OCI-LY7 (cell line): ENCODE data around the gene RBM6. TPM values are rescaled to one million over a fixed set of nuclear protein-coding genes. Genes with fewer than 3 reads are reported as not detected.

Experiments
- BruUV-seq: library from RNA; stranded (reverse); fragments of 400-500 nt; replicated peaks from 2 replicates; lab custom pipeline; 2021; lab: Mats Ljungman, UMichigan
- CTCF ChIA-PET: fragments of 300-600 bp; sonication (Branson Sonifier 250); formaldehyde crosslinking; loops from one replicate; lab custom pipeline; 2022; ENCODE audit warnings: antibody characterized with exemption; ENCODE audit not compliant: unreplicated experiment; lab: Charles Lee
- POLR2A ChIA-PET: fragments of 300-600 bp; sonication (Branson Sonifier 250); formaldehyde crosslinking; loops from one replicate; lab custom pipeline; 2022; ENCODE audit warnings: antibody characterized with exemption; lab: Charles Lee
- DNase-seq: peaks from one replicate; pipeline ENCODE4 v3.0.0-alpha.2; 2015; ENCODE audit warnings: low spot score
- H2AFZ ChIP-seq: fragments of 200-600 bp; sonication (generic), shearing (Covaris generic); 2 replicates; pipeline ENCODE4 v1.6.1; 2014; ENCODE audit warnings: mild to moderate bottlenecking, antibody characterized with exemption, low read length, moderate library complexity
- H3K27ac ChIP-seq: fragments of 200-600 bp; sonication (generic); 2 replicates; pipeline ENCODE4 v1.5.1; 2014; ENCODE audit warnings: mixed run types, low read depth, mild to moderate bottlenecking, moderate library complexity, low read length, inconsistent platforms; ENCODE audit not compliant: poor library complexity, severe bottlenecking
- H3K36me3 ChIP-seq: fragments of 200-600 bp; sonication (generic); 2 replicates; pipeline ENCODE4 v1.6.1; 2014; ENCODE audit warnings: mild to moderate bottlenecking, antibody characterized with exemption, low read length, moderate library complexity, mixed read lengths; ENCODE audit not compliant: insufficient read depth
- H3K4me1 ChIP-seq: fragments of 200-600 bp; sonication (generic); 2 replicates; pipeline ENCODE4 v1.5.1; 2014; ENCODE audit warnings: mild to moderate bottlenecking, low read length; ENCODE audit not compliant: insufficient read depth, poor library complexity, severe bottlenecking
- H3K4me2 ChIP-seq: fragments of 200-600 bp; sonication (generic); 2 replicates; pipeline ENCODE4 v1.6.1; 2014; ENCODE audit warnings: mild to moderate bottlenecking, low read length
- H3K4me3 ChIP-seq: fragments of 200-600 bp; sonication (generic); 2 replicates; pipeline ENCODE4 v1.5.1; 2014; ENCODE audit warnings: mild to moderate bottlenecking, low read depth, low read length; ENCODE audit not compliant: poor library complexity, severe bottlenecking
- H3K79me2 ChIP-seq: fragments of 200-600 bp; sonication (generic); 2 replicates; pipeline ENCODE4 v1.6.1; 2016; ENCODE audit warnings: low read depth, mild to moderate bottlenecking, low read length, moderate library complexity, mixed read lengths; ENCODE audit not compliant: insufficient read depth
- H3K9me2 ChIP-seq: fragments of 200-600 bp; sonication (generic); 2 replicates; pipeline ENCODE4 v1.6.1; 2016; ENCODE audit warnings: mild to moderate bottlenecking, low read length, mixed read lengths; ENCODE audit not compliant: insufficient read depth
- H3K9me3 ChIP-seq: fragments of 200-600 bp; sonication (generic); 2 replicates; pipeline ENCODE4 v1.6.1; 2014; ENCODE audit warnings: mild to moderate bottlenecking, mixed run types, low read length, mixed read lengths
- H4K20me1 ChIP-seq: fragments of 200-600 bp; sonication (generic); 2 replicates; pipeline ENCODE4 v1.6.1; 2014; ENCODE audit warnings: mild to moderate bottlenecking, antibody characterized with exemption, low read length, moderate library complexity, mixed read lengths; ENCODE audit not compliant: insufficient read depth
- CTCF ChIP-seq: fragments of 200-600 bp; sonication (generic); conservative IDR thresholded peaks from 2 replicates; pipeline ENCODE4 v1.5.1; 2014; ENCODE audit warnings: mild to moderate bottlenecking, antibody characterized with exemption, low read length, moderate library complexity, mixed read lengths
- EZH2phosphoT487 ChIP-seq: fragments of 200-600 bp; sonication (generic); IDR thresholded peaks from 2 replicates; pipeline ENCODE4 v1.6.1; 2018; ENCODE audit warnings: low read depth, borderline replicate concordance, mild to moderate bottlenecking, mixed run types, antibody characterized with exemption, low read length, moderate library complexity, mixed read lengths
- intact Hi-C: fragments of 100-400 bp; cut with micrococcal nuclease; formaldehyde crosslinking; loops from one replicate; pipeline ENCODE4 v1.10.0; 2022; ENCODE audit not compliant: unreplicated experiment
- total RNA-seq, 2 experiments: library from RNA; depleted of rRNA in 1 of 2; stranded (reverse); fragments of >200 nt in 1 of 2; shearing (Covaris generic) in 1 of 2; gene quantifications; 2 replicates each; pipeline ENCODE4 v1.2.3, GENCODE V29; 2014 to 2022

Gene RBM6
- total RNA-seq, 2 experiments from 2014 or later = 83.7 to 185 TPM

- intact Hi-C loops = no loop called here
- no TSS peak for BruUV-seq
- ChIA-PET POLR2A (no interaction called here), CTCF (no interaction called here)
- DNase-seq = no peak
- Histone ChIP-seq H3K4me3 (no peak overlapping the region), H2AFZ (no peak overlapping the region), H3K9me3 (no peaks in the 10 kb centered on the region), H4K20me1 (no peaks in the 10 kb centered on the region), H3K27ac (no peak overlapping the region), H3K4me1 (no peaks in the 10 kb centered on the region), H3K36me3 (peaks cover 47% of the 10 kb centered on the region), H3K79me2 (no peaks in the 10 kb centered on the region), H3K4me2 (no peak overlapping the region), H3K9me2 (no peaks in the 10 kb centered on the region)
- TF ChIP-seq CTCF (no peak), EZH2phosphoT487 (no peak)
These were observed 182.9 kb downstream of the RBM6 start for GRCh38 chr3:50122661-50123391.

- TF ChIP-seq EZH2phosphoT487 = no peak
- no peak for TF ChIP-seq CTCF
- no peaks in the 10 kb centered on the region for H3K9me2 ChIP-seq
- H3K27ac ChIP-seq = no peak overlapping the region
- H4K20me1 ChIP-seq = no peaks in the 10 kb centered on the region
- POLR2A ChIA-PET = no interaction called here
- H3K4me2 ChIP-seq = no peak overlapping the region
- intact Hi-C loops = no loop called here
- H3K9me3 ChIP-seq = no peaks in the 10 kb centered on the region
- no TSS peak for BruUV-seq
- CTCF ChIA-PET = no interaction called here
- no peaks in the 10 kb centered on the region for H3K4me1 ChIP-seq
- no peak for DNase-seq
- H3K36me3 ChIP-seq = peaks cover 40% of the 10 kb centered on the region
- H3K79me2 ChIP-seq = no peaks in the 10 kb centered on the region
- no peak overlapping the region for H2AFZ ChIP-seq
- no peak overlapping the region for H3K4me3 ChIP-seq
These were observed 183.6 kb downstream of the RBM6 start for GRCh38 chr3:50123394-50124051.
